RWPE1 (cell line): ENCODE results near the gene VGLL3.

Experiments
- CTCF ChIA-PET: fragments of 350-600 bp; sonication (Branson Sonifier 250); formaldehyde crosslinking; extraction: SDS; loops from one replicate; lab custom pipeline; 2021; lab: Yijun Ruan, JAX
- POLR2A ChIA-PET: fragments of 400-600 bp; formaldehyde crosslinking; extraction: SDS; loops from one replicate; lab custom pipeline; 2020; ENCODE audit warnings: antibody characterized with exemption; ENCODE audit not compliant: low non-redundant PET; lab: Yijun Ruan, JAX
- DNase-seq: peaks from one replicate; pipeline ENCODE4 v3.0.0; 2012; ENCODE audit warnings: low spot score
- H3K27ac ChIP-seq: fragments of 450-650 bp; 2 replicates; pipeline ENCODE4 v1.5.1; 2017
- TF ChIP-seq, protein P1 (sequence below): fragments of 450-650 bp; conservative IDR thresholded peaks from 2 replicates; pipeline ENCODE4 v1.5.1; 2017; ENCODE audit warnings: low read depth, mild to moderate bottlenecking

VGLL3 gene

GRCh38 chr3:86895202-86895601 lies 95.7 kb downstream of the VGLL3 start:
- ChIA-PET CTCF (no interaction called here), POLR2A (no interaction called here)
- DNase-seq, result no peak
- TF ChIP-seq, protein P1, sequence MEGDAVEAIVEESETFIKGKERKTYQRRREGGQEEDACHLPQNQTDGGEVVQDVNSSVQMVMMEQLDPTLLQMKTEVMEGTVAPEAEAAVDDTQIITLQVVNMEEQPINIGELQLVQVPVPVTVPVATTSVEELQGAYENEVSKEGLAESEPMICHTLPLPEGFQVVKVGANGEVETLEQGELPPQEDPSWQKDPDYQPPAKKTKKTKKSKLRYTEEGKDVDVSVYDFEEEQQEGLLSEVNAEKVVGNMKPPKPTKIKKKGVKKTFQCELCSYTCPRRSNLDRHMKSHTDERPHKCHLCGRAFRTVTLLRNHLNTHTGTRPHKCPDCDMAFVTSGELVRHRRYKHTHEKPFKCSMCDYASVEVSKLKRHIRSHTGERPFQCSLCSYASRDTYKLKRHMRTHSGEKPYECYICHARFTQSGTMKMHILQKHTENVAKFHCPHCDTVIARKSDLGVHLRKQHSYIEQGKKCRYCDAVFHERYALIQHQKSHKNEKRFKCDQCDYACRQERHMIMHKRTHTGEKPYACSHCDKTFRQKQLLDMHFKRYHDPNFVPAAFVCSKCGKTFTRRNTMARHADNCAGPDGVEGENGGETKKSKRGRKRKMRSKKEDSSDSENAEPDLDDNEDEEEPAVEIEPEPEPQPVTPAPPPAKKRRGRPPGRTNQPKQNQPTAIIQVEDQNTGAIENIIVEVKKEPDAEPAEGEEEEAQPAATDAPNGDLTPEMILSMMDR, result no peak
- no peak overlapping the region for H3K27ac ChIP-seq

- H3K27ac ChIP-seq, result no peak overlapping the region
- TF ChIP-seq, protein P1, result no peak
- ChIA-PET CTCF (interaction anchor here (0.7 kb wide), 1 partner anchor 76 kb away, joined by 4 read pairs; no protein-coding TSS in a partner anchor), POLR2A (no interaction called here)
- no peak for DNase-seq
Observed at GRCh38 chr3:86890741-86891396, 100.1 kb downstream of the VGLL3 start.
